Gastroesophageal sphincter (tissue), 3 donors: ENCODE data around the gene GARIN5B.

Source experiments
- POLR2AphosphoS5 ChIP-seq: sonication (generic); formaldehyde crosslinking; IDR thresholded peaks from one replicate; pipeline ENCODE4 v1.6.1; 2017; ENCODE audit warnings: antibody characterized with exemption
- TF ChIP-seq, protein P1 (sequence below), 4 experiments: fragments of 200-600 bp in 2 of 4; fragments of 450-650 bp in 2 of 4; sonication (generic) in 1 of 4; IDR thresholded peaks; one replicate each; pipeline ENCODE4 v1.5.1; 2017 to 2019; ENCODE audit warnings: antibody characterized with exemption in 4 of 4, mild to moderate bottlenecking in 2 of 4, moderate library complexity in 2 of 4

DNA sequence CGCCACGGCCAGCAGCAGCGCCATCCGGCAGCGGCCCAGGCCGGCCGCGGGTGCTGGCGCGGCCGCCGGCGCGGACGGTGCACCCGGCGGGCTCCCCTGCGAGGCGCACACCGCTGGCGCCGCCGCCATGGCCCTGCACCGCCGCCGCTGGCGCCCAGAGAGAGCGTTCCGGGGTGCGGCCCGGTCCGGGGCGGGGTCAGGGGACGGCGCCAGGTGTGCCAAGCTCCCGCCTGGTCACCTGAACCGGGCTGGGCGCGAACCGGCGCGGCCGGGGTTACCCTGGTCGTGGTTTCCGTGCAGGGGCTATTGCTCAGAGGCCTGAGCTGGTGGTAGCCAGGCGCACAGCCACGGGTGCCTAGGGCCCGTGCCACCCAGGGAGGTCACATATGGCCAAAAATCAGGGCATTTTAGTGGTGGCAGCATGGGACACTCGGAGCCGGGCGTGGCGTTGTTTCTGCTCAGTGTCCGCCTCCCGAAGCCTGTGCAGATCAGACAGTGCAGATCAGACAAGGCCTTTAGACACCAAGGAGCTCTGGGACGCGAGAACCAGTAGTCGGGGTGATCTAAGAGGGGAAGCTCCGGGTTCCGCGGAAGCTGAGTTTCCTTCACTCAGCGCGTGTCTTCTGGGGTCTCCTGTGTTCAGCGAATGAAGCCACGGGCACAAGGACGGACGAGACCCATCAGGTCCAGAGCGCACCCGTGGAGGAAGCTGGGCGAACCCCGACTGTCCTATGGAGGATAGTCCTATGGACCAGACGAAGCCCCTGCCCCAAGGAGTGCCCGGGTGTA, 21.3 kb upstream of the GARIN5B start, which contains the start of gene TMEM238:
- TF ChIP-seq, protein P1, sequence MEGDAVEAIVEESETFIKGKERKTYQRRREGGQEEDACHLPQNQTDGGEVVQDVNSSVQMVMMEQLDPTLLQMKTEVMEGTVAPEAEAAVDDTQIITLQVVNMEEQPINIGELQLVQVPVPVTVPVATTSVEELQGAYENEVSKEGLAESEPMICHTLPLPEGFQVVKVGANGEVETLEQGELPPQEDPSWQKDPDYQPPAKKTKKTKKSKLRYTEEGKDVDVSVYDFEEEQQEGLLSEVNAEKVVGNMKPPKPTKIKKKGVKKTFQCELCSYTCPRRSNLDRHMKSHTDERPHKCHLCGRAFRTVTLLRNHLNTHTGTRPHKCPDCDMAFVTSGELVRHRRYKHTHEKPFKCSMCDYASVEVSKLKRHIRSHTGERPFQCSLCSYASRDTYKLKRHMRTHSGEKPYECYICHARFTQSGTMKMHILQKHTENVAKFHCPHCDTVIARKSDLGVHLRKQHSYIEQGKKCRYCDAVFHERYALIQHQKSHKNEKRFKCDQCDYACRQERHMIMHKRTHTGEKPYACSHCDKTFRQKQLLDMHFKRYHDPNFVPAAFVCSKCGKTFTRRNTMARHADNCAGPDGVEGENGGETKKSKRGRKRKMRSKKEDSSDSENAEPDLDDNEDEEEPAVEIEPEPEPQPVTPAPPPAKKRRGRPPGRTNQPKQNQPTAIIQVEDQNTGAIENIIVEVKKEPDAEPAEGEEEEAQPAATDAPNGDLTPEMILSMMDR (IDR thresholded peaks at IDR 0.05) = no peak
- no peak for TF ChIP-seq POLR2AphosphoS5
